Retinal pigment epithelial cell (primary cell): ENCODE results near the gene STRN3.
"Not testable (repeated sequence)": the region's sequence is repeated elsewhere in the genome, so short reads cannot be mapped to it uniquely, and the experiment has no call there.

Source experiments
- DNase-seq: peaks from one replicate; pipeline ENCODE4 v3.0.0-alpha.2; 2010; ENCODE audit warnings: low read depth
- H3K4me3 ChIP-seq: 2 replicates; pipeline ENCODE4 v1.5.1; 2011; ENCODE audit warnings: mild to moderate bottlenecking, low read length, control low read depth, moderate library complexity
- TF ChIP-seq, protein P1 (sequence below): conservative IDR thresholded peaks from 2 replicates; pipeline ENCODE4 v1.5.1; 2011; ENCODE audit warnings: low read depth, low read length, control low read depth, inconsistent platforms

The STRN3 gene

GRCh38 chr14:30943694-30944093, 82.5 kb downstream of the STRN3 start:
- no peak for DNase-seq

DNA sequence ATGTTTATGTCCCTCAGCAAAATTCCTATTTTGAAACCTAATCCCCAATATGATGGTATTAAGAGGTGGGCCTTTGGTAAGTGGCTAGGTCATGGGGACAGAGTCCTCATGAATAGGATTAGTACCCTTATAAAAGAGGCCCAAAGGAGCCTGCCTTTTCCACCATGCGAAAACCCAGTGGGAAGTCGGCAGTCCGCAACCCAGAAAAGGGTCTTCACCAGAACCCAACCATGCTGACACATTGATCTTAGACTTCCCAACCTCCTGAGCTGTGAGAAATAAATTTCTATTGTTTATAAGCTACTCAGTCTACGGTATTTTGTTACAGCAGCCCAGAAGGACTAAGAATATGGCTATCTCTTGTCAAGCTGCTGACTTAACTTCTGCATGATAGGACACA, 85.3 kb downstream of the STRN3 start:
- TF ChIP-seq, protein P1, sequence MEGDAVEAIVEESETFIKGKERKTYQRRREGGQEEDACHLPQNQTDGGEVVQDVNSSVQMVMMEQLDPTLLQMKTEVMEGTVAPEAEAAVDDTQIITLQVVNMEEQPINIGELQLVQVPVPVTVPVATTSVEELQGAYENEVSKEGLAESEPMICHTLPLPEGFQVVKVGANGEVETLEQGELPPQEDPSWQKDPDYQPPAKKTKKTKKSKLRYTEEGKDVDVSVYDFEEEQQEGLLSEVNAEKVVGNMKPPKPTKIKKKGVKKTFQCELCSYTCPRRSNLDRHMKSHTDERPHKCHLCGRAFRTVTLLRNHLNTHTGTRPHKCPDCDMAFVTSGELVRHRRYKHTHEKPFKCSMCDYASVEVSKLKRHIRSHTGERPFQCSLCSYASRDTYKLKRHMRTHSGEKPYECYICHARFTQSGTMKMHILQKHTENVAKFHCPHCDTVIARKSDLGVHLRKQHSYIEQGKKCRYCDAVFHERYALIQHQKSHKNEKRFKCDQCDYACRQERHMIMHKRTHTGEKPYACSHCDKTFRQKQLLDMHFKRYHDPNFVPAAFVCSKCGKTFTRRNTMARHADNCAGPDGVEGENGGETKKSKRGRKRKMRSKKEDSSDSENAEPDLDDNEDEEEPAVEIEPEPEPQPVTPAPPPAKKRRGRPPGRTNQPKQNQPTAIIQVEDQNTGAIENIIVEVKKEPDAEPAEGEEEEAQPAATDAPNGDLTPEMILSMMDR: no peak
- no peak for DNase-seq
- no peak overlapping the region for H3K4me3 ChIP-seq

More at GRCh38 chr14:30943694-30944093, 82.5 kb downstream of the STRN3 start:
- no peak overlapping the region for H3K4me3 ChIP-seq
- TF ChIP-seq, protein P1: no peak

- H3K4me3 ChIP-seq: no peak overlapping the region
- TF ChIP-seq, protein P1: no peak
Observed at GRCh38 chr14:30938617-30939016, 87.6 kb downstream of the STRN3 start.

GRCh38 chr14:30935445-30935844, 90.7 kb downstream of the STRN3 start:
- H3K4me3 ChIP-seq: no peak overlapping the region
- TF ChIP-seq, protein P1: no peak
- DNase-seq: no peak

More at GRCh38 chr14:30938617-30939016, 87.6 kb downstream of the STRN3 start:
- no peak for DNase-seq

DNA sequence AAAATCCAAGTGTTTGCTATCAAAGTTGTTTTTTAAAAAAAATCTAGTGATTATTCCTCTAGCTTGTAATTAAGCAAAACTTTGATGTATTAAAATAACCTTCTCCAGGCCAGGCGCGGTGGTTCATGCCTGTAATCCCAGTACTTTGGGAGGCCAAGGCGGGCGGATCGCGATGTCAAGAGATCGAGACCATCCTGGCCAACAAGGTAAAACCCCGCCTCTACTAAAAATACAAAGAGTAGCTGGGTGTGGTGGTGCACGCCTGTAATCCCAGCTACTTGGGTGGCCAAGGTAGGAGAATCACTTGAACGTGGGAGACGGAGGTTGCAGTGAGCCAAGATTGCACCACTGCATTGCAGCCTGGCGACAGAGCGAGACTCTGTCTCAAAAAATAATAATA, 92.2 kb downstream of the STRN3 start:
- H3K4me3 ChIP-seq, DNase-seq: not testable (repeated sequence)

DNA sequence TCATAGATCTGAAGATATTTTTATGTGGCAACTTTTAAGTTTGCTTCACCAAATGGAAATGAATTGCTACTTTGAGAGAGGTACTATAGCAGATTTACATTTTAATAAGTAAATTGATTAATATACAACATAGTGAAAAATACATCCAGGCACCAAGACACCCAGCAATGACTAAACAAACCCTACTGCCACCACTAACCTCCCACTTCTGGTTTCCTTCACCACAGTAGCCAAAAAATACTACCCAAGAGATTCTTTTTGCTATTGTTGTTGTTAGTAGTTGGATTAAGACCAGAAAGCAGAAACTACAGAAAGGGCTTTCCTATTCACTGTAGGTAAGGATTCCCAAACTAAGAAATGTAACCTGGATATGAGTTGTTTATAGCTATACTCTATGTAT, 97.7 kb downstream of the STRN3 start:
- DNase-seq: no peak
- H3K4me3 ChIP-seq: no peak overlapping the region
- TF ChIP-seq, protein P1: no peak

DNA sequence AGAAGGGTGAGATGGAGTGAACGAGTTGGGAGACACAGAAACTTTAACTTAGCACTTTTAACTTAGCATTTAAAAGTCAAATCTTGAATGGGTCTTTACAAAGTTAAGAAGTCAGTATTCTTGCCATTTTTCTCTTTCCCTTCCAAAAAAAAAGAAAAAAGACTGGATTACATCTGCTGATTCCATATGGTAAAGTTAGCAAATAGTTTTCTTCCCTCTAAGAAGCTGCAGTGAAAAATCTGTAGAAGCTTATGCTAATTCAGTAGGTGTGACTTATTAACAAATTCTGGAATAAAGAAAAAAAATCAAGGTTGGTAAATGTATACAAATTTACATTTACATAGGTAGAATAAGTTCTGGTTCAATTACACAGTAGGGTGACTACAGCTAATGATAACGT, 100.9 kb downstream of the STRN3 start:
- TF ChIP-seq, protein P1: no peak
- no peak overlapping the region for H3K4me3 ChIP-seq
- no peak for DNase-seq

DNA sequence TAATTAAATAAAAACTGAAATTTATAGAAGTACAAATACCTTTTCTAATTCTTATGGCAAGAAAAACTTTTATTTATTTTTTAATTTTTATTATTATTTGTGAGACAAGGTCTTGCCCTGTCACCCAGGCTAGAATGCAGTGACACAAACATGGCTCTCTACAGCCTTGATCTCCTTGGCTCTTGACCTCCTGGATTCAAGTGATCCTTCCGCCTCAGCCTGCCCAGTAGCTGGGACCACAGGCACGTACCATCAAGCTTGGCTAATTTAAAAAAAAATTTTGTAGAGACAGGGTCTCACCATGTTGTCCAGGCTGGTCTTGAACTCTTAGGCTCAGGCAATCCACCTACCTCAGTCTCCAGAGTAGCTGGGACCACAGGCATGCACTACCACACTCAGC, 104.4 kb downstream of the STRN3 start:
- no peak overlapping the region for H3K4me3 ChIP-seq
- no peak for DNase-seq
- TF ChIP-seq, protein P1: no peak
